Thyroid gland (tissue), 4 donors: ENCODE measurements around the gene NKAP. TPM values are rescaled to one million over a fixed set of nuclear protein-coding genes. Genes with fewer than 3 reads are reported as not detected.
A peak's percentile ranks its signal among the peaks of the same experiment; 100 is the strongest.
"Not testable (repeated sequence)": the region's sequence is repeated elsewhere in the genome, so short reads cannot be mapped to it uniquely, and the experiment has no call there.

Experiments used
- DNase-seq, 2 donors: peaks; one replicate each; pipeline ENCODE4 v3.0.0-alpha.2; 2019
- H3K27ac ChIP-seq, 3 donors: fragments of 200-600 bp; sonication (generic); 1 replicate in 2 of 3; 2 replicates in 1 of 3; pipeline ENCODE4 v1.5.1; 2016 to 2019; ENCODE audit warnings: mild to moderate bottlenecking in 1 of 3, moderate library complexity in 1 of 3
- H3K27me3 ChIP-seq: fragments of 200-600 bp; sonication (generic); one replicate; pipeline ENCODE4 v1.5.1; 2019
- H3K36me3 ChIP-seq, 2 donors: fragments of 200-600 bp; sonication (generic); one replicate each; pipeline ENCODE4 v1.5.1; 2016 to 2019
- H3K4me1 ChIP-seq, 2 donors: fragments of 200-600 bp; sonication (generic); one replicate each; pipeline ENCODE4 v1.5.1; 2017 to 2019
- H3K4me3 ChIP-seq, 3 donors: fragments of 200-600 bp; sonication (generic); replicated peaks in 1 of 3; 1 replicate in 2 of 3; 2 replicates in 1 of 3; pipeline ENCODE4 v1.5.1; 2016; ENCODE audit warnings: mild to moderate bottlenecking in 1 of 3
- H3K9me3 ChIP-seq: fragments of 200-600 bp; sonication (generic); one replicate; pipeline ENCODE4 v1.5.1; 2017
- CTCF ChIP-seq, 6 experiments: fragments of 200-600 bp in 3 of 6; fragments of 450-650 bp in 3 of 6; sonication (generic) in 3 of 6; IDR thresholded peaks; one replicate each; pipeline ENCODE4 v1.5.1; 2016 to 2019; ENCODE audit warnings: antibody characterized with exemption in 6 of 6, mild to moderate bottlenecking in 2 of 6, inconsistent platforms in 1 of 6, moderate library complexity in 1 of 6
- POLR2A ChIP-seq, 2 donors: fragments of 450-650 bp; IDR thresholded peaks; one replicate each; pipeline ENCODE4 v1.6.1; 2017; ENCODE audit warnings: antibody characterized with exemption in 2 of 2, mild to moderate bottlenecking in 2 of 2, moderate library complexity in 1 of 2
- WGBS, 2 donors: methylation state at CpG; one replicate each; pipeline ENCODE4 v1.1.5; 2017; 5-methylcytosine and 5-hydroxymethylcytosine counted together
- intact Hi-C: fragments of 100-400 bp; cut with DNase I; formaldehyde crosslinking; loops from one replicate; pipeline ENCODE4 v1.15.1; 2023
- total RNA-seq, 4 donors: library from RNA; depleted of rRNA; stranded (reverse); fragments of >200 nt; gene quantifications; one replicate each; pipeline ENCODE4 v1.2.3, GENCODE V29; 2016

The NKAP gene
- total RNA-seq, 4 donors from 2014 or later: 5.9 to 13.7 (median 8.1) TPM

- no peak overlapping the region for H3K4me3 ChIP-seq
- DNase-seq: no peak
- H3K27ac ChIP-seq: no peak overlapping the region
- H3K4me1 ChIP-seq: no peaks in the 10 kb centered on the region
- no peaks in the 10 kb centered on the region for H3K9me3 ChIP-seq
- TF ChIP-seq CTCF (IDR thresholded peaks at IDR 0.05): no peak
- TF ChIP-seq POLR2A (IDR thresholded peaks at IDR 0.05): no peak
- 77 to 90% methylated on average over 1 of the region's 1 CpG for WGBS, 2 donors
- H3K36me3 ChIP-seq: no peaks in the 10 kb centered on the region
- no peaks in the 10 kb centered on the region for H3K27me3 ChIP-seq
- intact Hi-C loops: no loop called here
Measured at GRCh38 chrX:119900976-119901375, 42.6 kb downstream of the NKAP start.

GRCh38 chrX:119899125-119899524 is 44.4 kb downstream of the NKAP start:
- H3K4me3 ChIP-seq: no peak overlapping the region
- 9 to 20% methylated on average over 2 of the region's 2 CpGs for WGBS, 2 donors
- TF ChIP-seq CTCF (IDR thresholded peaks at IDR 0.05) (no peak), POLR2A (IDR thresholded peaks at IDR 0.05) (no peak)
- H3K4me1 ChIP-seq: no peaks in the 10 kb centered on the region
- no peak for DNase-seq
- no peaks in the 10 kb centered on the region for H3K27me3 ChIP-seq
- H3K36me3 ChIP-seq: no peaks in the 10 kb centered on the region
- H3K9me3 ChIP-seq: no peaks in the 10 kb centered on the region
- no peak overlapping the region for H3K27ac ChIP-seq
- intact Hi-C loops: no loop called here

GRCh38 chrX:119895843-119896326 is 47.7 kb downstream of the NKAP start, which contains the start of gene AKAP14:
Gene AKAP14, plus strand, starts transcription at chrX:119895893. Its CDS starts 7,331 bp downstream, at chrX:119903224.
- DNase-seq: no peak
- TF ChIP-seq CTCF (IDR thresholded peaks at IDR 0.05) (no peak), POLR2A (IDR thresholded peaks at IDR 0.05) (no peak)
- intact Hi-C loops: no loop called here
- WGBS, 2 donors: 42 to 44% methylated on average over 4 of the region's 4 CpGs
- Histone ChIP-seq H3K4me1 (no peaks in the 10 kb centered on the region), H3K4me3 (no peak within 1 kb of the TSS), H3K27ac (no peak within 1 kb of the TSS), H3K27me3 (no peaks in the 10 kb centered on the region), H3K36me3 (no peaks in the 10 kb centered on the region), H3K9me3 (no peaks in the 10 kb centered on the region)

- H3K36me3 ChIP-seq, H3K27ac ChIP-seq, H3K27me3 ChIP-seq, H3K9me3 ChIP-seq, intact Hi-C loops, H3K4me1 ChIP-seq, H3K4me3 ChIP-seq, DNase-seq: not testable (repeated sequence)
- WGBS, 2 donors: 67 to 78% methylated on average over 16 of the region's 16 CpGs
Measured at GRCh38 chrX:119891961-119892692, 51.4 kb downstream of the NKAP start.

- H3K27ac ChIP-seq, H3K36me3 ChIP-seq, intact Hi-C loops, DNase-seq, H3K4me1 ChIP-seq, H3K4me3 ChIP-seq, H3K27me3 ChIP-seq, H3K9me3 ChIP-seq: not testable (repeated sequence)
- no CpG with 5 or more reads among the region's 36 CpGs for WGBS, 2 donors
Measured at GRCh38 chrX:119890626-119891025, 52.9 kb downstream of the NKAP start.

GRCh38 chrX:119887721-119888425 is 55.7 kb downstream of the NKAP start:
- intact Hi-C loops: no loop called here
- DNase-seq: peak; percentile 52 to 56
- Histone ChIP-seq H3K36me3 (no peaks in the 10 kb centered on the region), H3K9me3 (no peaks in the 10 kb centered on the region), H3K27ac (no peak overlapping the region), H3K4me3 (no peak overlapping the region), H3K27me3 (no peaks in the 10 kb centered on the region), H3K4me1 (no peaks in the 10 kb centered on the region)
- WGBS, 2 donors: 11 to 33% methylated on average over 1 to 11 of the region's 40 CpGs
- peak in 5 of 6 experiments; percentile 15 to 48 (median 31) for TF ChIP-seq CTCF (IDR thresholded peaks at IDR 0.05)
- TF ChIP-seq POLR2A (IDR thresholded peaks at IDR 0.05): no peak
